Measurements from ENCODE around the gene CERS6. TPM values are rescaled to one million over a fixed set of nuclear protein-coding genes. Genes with fewer than 3 reads are reported as not detected.

Gene CERS6
- total RNA-seq, 2 donors from 2014 or later = 8.2 to 8.4 TPM

GRCh38 chr2:168710754-168711467, 254.8 kb downstream of the CERS6 start:
- Mint-ChIP-seq H3K27ac (no peak overlapping the region), H3K27me3 (no peaks in the 10 kb centered on the region), H3K4me1 (peaks cover 8% of the 10 kb centered on the region), H3K36me3 (ENCODE audit: low read depth) (peaks cover 3% of the 10 kb centered on the region), H3K4me3 (no peak overlapping the region)
- ATAC-seq = no peak
- H3K9me3 ChIP-seq (ENCODE audit: control insufficient read depth, low read length, poor library complexity, severe bottlenecking) = no peaks in the 10 kb centered on the region
- DNase-seq = no peak

GRCh38 chr2:168712053-168712452, 256.0 kb downstream of the CERS6 start:
- ATAC-seq (peak; percentile 49), DNase-seq (no peak)
- no peaks in the 10 kb centered on the region for H3K9me3 ChIP-seq (ENCODE audit: control insufficient read depth, low read length, poor library complexity, severe bottlenecking)
- Mint-ChIP-seq H3K36me3 (ENCODE audit: low read depth) (peaks cover 3% of the 10 kb centered on the region), H3K27ac (no peak overlapping the region), H3K4me3 (no peak overlapping the region), H3K27me3 (no peaks in the 10 kb centered on the region), H3K4me1 (peaks cover 8% of the 10 kb centered on the region)

- Mint-ChIP-seq H3K36me3 (ENCODE audit: low read depth) (peaks cover 3% of the 10 kb centered on the region), H3K4me1 (peaks cover 20% of the 10 kb centered on the region), H3K27ac (no peak overlapping the region), H3K4me3 (no peak overlapping the region), H3K27me3 (no peaks in the 10 kb centered on the region)
- ATAC-seq (no peak), DNase-seq (no peak)
- H3K9me3 ChIP-seq (ENCODE audit: control insufficient read depth, low read length, poor library complexity, severe bottlenecking) = no peaks in the 10 kb centered on the region
Measured at GRCh38 chr2:168713325-168713724, 257.3 kb downstream of the CERS6 start.

- Mint-ChIP-seq H3K36me3 (ENCODE audit: low read depth) (peaks cover 3% of the 10 kb centered on the region), H3K4me1 (peaks cover 22% of the 10 kb centered on the region), H3K27me3 (no peaks in the 10 kb centered on the region), H3K4me3 (no peak overlapping the region), H3K27ac (no peak overlapping the region)
- no peaks in the 10 kb centered on the region for H3K9me3 ChIP-seq (ENCODE audit: control insufficient read depth, low read length, poor library complexity, severe bottlenecking)
- ATAC-seq = no peak
- DNase-seq = no peak
Measured at GRCh38 chr2:168715849-168716248, 259.8 kb downstream of the CERS6 start.

- peaks cover 21% of the 10 kb centered on the region for H3K4me1 Mint-ChIP-seq
- peaks cover 3% of the 10 kb centered on the region for H3K36me3 Mint-ChIP-seq (ENCODE audit: low read depth)
- ATAC-seq (no peak), DNase-seq (no peak)
- H3K27ac Mint-ChIP-seq = peak overlapping the region; percentile 74
- no peaks in the 10 kb centered on the region for H3K9me3 ChIP-seq (ENCODE audit: control insufficient read depth, low read length, poor library complexity, severe bottlenecking)
- H3K4me3 Mint-ChIP-seq = no peak overlapping the region
- H3K27me3 Mint-ChIP-seq = no peaks in the 10 kb centered on the region
Measured at GRCh38 chr2:168716839-168717238, 260.8 kb downstream of the CERS6 start.

- no peaks in the 10 kb centered on the region for H3K9me3 ChIP-seq (ENCODE audit: control insufficient read depth, low read length, poor library complexity, severe bottlenecking)
- DNase-seq (no peak), ATAC-seq (peak; percentile 41)
- Mint-ChIP-seq H3K27ac (peak overlapping the region; percentile 74), H3K4me3 (no peak overlapping the region), H3K36me3 (ENCODE audit: low read depth) (peaks cover 6% of the 10 kb centered on the region), H3K4me1 (peaks cover 15% of the 10 kb centered on the region), H3K27me3 (no peaks in the 10 kb centered on the region)
Measured at GRCh38 chr2:168717790-168718502, 261.9 kb downstream of the CERS6 start.

- Mint-ChIP-seq H3K4me1 (peaks cover 20% of the 10 kb centered on the region), H3K36me3 (ENCODE audit: low read depth) (peaks cover 6% of the 10 kb centered on the region), H3K27ac (no peak overlapping the region), H3K27me3 (no peaks in the 10 kb centered on the region), H3K4me3 (no peak overlapping the region)
- DNase-seq (no peak), ATAC-seq (no peak)
- H3K9me3 ChIP-seq (ENCODE audit: control insufficient read depth, low read length, poor library complexity, severe bottlenecking) = no peaks in the 10 kb centered on the region
Measured at GRCh38 chr2:168718622-168719021, 262.6 kb downstream of the CERS6 start.

GRCh38 chr2:168719446-168719845, 263.4 kb downstream of the CERS6 start:
- H3K4me3 Mint-ChIP-seq = no peak overlapping the region
- peaks cover 8% of the 10 kb centered on the region for H3K36me3 Mint-ChIP-seq (ENCODE audit: low read depth)
- no peak overlapping the region for H3K27ac Mint-ChIP-seq
- H3K27me3 Mint-ChIP-seq = no peaks in the 10 kb centered on the region
- DNase-seq (no peak), ATAC-seq (no peak)
- no peaks in the 10 kb centered on the region for H3K9me3 ChIP-seq (ENCODE audit: control insufficient read depth, low read length, poor library complexity, severe bottlenecking)
- peaks cover 24% of the 10 kb centered on the region for H3K4me1 Mint-ChIP-seq

GRCh38 chr2:168722592-168722991, 266.5 kb downstream of the CERS6 start:
- Mint-ChIP-seq H3K4me1 (peaks cover 17% of the 10 kb centered on the region), H3K36me3 (ENCODE audit: low read depth) (peaks cover 8% of the 10 kb centered on the region), H3K4me3 (no peak overlapping the region), H3K27me3 (no peaks in the 10 kb centered on the region), H3K27ac (no peak overlapping the region)
- DNase-seq = no peak
- no peak for ATAC-seq
- H3K9me3 ChIP-seq (ENCODE audit: control insufficient read depth, low read length, poor library complexity, severe bottlenecking) = no peaks in the 10 kb centered on the region

- H3K4me3 Mint-ChIP-seq = no peak overlapping the region
- H3K36me3 Mint-ChIP-seq (ENCODE audit: low read depth) = peaks cover 8% of the 10 kb centered on the region
- ATAC-seq (no peak), DNase-seq (no peak)
- no peak overlapping the region for H3K27ac Mint-ChIP-seq
- H3K27me3 Mint-ChIP-seq = no peaks in the 10 kb centered on the region
- peaks cover 13% of the 10 kb centered on the region for H3K4me1 Mint-ChIP-seq
- no peaks in the 10 kb centered on the region for H3K9me3 ChIP-seq (ENCODE audit: control insufficient read depth, low read length, poor library complexity, severe bottlenecking)
Measured at GRCh38 chr2:168723275-168723899, 267.3 kb downstream of the CERS6 start.

GRCh38 chr2:168726375-168726774, 270.3 kb downstream of the CERS6 start:
- no peaks in the 10 kb centered on the region for H3K9me3 ChIP-seq (ENCODE audit: control insufficient read depth, low read length, poor library complexity, severe bottlenecking)
- Mint-ChIP-seq H3K27ac (no peak overlapping the region), H3K4me1 (peaks cover 10% of the 10 kb centered on the region), H3K36me3 (ENCODE audit: low read depth) (peaks cover 13% of the 10 kb centered on the region), H3K27me3 (no peaks in the 10 kb centered on the region), H3K4me3 (no peak overlapping the region)
- no peak for ATAC-seq
- DNase-seq = no peak

GRCh38 chr2:168727904-168728470, 271.9 kb downstream of the CERS6 start:
- ATAC-seq = no peak
- H3K4me1 Mint-ChIP-seq = peaks cover 14% of the 10 kb centered on the region
- no peak overlapping the region for H3K27ac Mint-ChIP-seq

GRCh38 chr2:168729455-168729854, 273.4 kb downstream of the CERS6 start:
- Mint-ChIP-seq H3K36me3 (ENCODE audit: low read depth) (peaks cover 5% of the 10 kb centered on the region), H3K27me3 (no peaks in the 10 kb centered on the region), H3K4me3 (no peak overlapping the region), H3K4me1 (peaks cover 10% of the 10 kb centered on the region), H3K27ac (no peak overlapping the region)
- H3K9me3 ChIP-seq (ENCODE audit: control insufficient read depth, low read length, poor library complexity, severe bottlenecking) = no peaks in the 10 kb centered on the region
- DNase-seq (no peak), ATAC-seq (no peak)

More at GRCh38 chr2:168727904-168728470, 271.9 kb downstream of the CERS6 start:
- Mint-ChIP-seq H3K36me3 (ENCODE audit: low read depth) (peaks cover 7% of the 10 kb centered on the region), H3K27me3 (no peaks in the 10 kb centered on the region), H3K4me3 (no peak overlapping the region)
- no peak for DNase-seq
- H3K9me3 ChIP-seq (ENCODE audit: control insufficient read depth, low read length, poor library complexity, severe bottlenecking) = no peaks in the 10 kb centered on the region
